Fibroblast of the aortic adventitia (primary cell): Measurements from ENCODE around the gene NISCH. TPM values are rescaled to one million over a fixed set of nuclear protein-coding genes. Genes with fewer than 3 reads are reported as not detected.
A peak's percentile ranks its signal among the peaks of the same experiment; 100 is the strongest.

ENCODE experiments used
- DNase-seq: peaks from one replicate; pipeline ENCODE4 v3.0.0-alpha.2; 2010; ENCODE audit warnings: low read depth
- H3K4me3 ChIP-seq: 2 replicates; pipeline ENCODE4 v1.5.1; 2011; ENCODE audit warnings: low read depth, mild to moderate bottlenecking, control low read depth, low read length, moderate library complexity
- total RNA-seq: library from RNA; depleted of rRNA; stranded (reverse); fragments of >200 nt; gene quantifications from 2 replicates; pipeline ENCODE4 v1.2.3, GENCODE V29; 2012; ENCODE audit warnings: low replicate concordance
- TF ChIP-seq, protein P1 (sequence below): IDR thresholded peaks from 2 replicates; pipeline ENCODE4 v1.5.1; 2011; ENCODE audit warnings: mild to moderate bottlenecking, low read length, control low read depth, inconsistent platforms; ENCODE audit not compliant: insufficient read depth

Gene NISCH
- total RNA-seq, 1 donor, result 52.7 TPM

GRCh38 chr3:52479877-52480575 lies 24.6 kb downstream of the NISCH start:
- no peak for DNase-seq
- H3K4me3 ChIP-seq, result no peak overlapping the region
- TF ChIP-seq, protein P1, sequence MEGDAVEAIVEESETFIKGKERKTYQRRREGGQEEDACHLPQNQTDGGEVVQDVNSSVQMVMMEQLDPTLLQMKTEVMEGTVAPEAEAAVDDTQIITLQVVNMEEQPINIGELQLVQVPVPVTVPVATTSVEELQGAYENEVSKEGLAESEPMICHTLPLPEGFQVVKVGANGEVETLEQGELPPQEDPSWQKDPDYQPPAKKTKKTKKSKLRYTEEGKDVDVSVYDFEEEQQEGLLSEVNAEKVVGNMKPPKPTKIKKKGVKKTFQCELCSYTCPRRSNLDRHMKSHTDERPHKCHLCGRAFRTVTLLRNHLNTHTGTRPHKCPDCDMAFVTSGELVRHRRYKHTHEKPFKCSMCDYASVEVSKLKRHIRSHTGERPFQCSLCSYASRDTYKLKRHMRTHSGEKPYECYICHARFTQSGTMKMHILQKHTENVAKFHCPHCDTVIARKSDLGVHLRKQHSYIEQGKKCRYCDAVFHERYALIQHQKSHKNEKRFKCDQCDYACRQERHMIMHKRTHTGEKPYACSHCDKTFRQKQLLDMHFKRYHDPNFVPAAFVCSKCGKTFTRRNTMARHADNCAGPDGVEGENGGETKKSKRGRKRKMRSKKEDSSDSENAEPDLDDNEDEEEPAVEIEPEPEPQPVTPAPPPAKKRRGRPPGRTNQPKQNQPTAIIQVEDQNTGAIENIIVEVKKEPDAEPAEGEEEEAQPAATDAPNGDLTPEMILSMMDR, result no peak

- H3K4me3 ChIP-seq, result no peak overlapping the region
- TF ChIP-seq, protein P1, result no peak
- DNase-seq, result no peak
Observed at GRCh38 chr3:52480768-52481715, 25.6 kb downstream of the NISCH start.

GRCh38 chr3:52481819-52482521 lies 26.6 kb downstream of the NISCH start:
- no peak for DNase-seq
- TF ChIP-seq, protein P1, result peak; percentile 42
- no peak overlapping the region for H3K4me3 ChIP-seq

DNA sequence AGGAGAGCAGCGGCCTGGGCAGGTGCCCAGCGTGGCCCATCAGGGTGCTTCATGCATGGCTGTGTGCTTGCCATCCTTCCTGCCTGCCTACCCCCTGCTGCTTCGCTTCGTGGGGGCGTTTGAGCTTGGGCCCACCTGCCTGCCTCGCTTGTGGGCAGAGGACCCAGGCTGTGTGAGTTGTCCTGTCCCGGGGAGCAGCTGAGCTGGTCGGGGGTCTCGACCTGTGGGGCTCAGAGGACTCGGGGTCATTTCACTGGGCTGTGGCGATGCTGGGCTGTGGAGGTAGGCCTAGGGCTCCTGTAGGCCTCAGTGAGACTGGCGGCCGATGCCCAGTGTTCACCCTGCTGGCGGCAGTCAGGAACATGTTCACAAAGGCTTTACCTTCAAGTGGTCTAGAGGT lies 27.7 kb downstream of the NISCH start:
- no peak for DNase-seq
- no peak overlapping the region for H3K4me3 ChIP-seq
- TF ChIP-seq, protein P1, result no peak

- no peak overlapping the region for H3K4me3 ChIP-seq
- TF ChIP-seq, protein P1, result no peak
- peak; percentile 83 for DNase-seq
Observed at GRCh38 chr3:52483577-52484381, 28.4 kb downstream of the NISCH start.
